Measurements from ENCODE around the gene JOSD2.
"Not testable (repeated sequence)": the region's sequence is repeated elsewhere in the genome, so short reads cannot be mapped to it uniquely, and the experiment has no call there.

The JOSD2 gene

DNA sequence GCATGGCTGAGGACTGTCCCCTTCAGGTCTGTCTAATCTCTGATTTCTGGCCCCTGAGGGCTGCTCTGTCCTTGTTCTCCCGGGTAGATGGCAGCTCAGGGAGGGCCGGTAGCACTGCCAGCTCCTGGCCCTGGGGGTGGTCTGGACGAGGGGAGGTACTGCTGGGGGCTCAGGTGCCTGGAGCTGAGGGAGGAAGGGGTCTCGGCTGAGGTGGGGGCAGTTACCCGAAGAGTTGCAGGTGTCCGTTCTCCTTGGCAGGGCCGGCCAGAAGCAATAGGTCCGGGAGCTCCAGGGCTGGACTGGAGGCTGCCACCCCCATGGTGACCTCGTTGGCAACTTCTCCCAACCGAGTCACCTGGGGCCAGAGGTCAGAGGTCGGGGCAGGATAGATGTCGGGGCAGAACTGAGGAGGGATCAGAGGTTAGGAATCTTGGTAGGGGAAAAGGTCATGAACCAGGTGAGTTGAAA is 35.9 kb downstream of the JOSD2 start:
- no peak for DNase-seq

DNA sequence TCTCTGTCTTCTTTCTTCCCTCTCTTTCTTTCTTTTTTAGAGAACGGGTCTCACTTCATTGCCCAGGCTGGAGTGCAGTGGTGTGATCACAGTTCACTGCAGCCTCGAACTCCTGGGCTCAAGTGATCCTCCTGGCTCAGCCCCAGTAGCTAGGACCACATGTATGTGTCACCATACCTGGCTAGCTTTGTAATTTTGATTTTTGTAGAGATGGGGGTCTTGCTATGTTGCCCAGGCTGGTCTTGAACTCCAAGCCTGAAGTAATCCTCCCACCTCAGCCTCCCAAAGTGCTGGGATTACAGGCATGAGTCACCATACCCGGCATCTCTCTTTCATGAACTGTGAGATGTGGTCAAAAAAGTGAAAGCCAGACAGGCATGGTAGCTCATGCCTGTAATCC is 37.7 kb downstream of the JOSD2 start:
- not testable (repeated sequence) for DNase-seq

DNA sequence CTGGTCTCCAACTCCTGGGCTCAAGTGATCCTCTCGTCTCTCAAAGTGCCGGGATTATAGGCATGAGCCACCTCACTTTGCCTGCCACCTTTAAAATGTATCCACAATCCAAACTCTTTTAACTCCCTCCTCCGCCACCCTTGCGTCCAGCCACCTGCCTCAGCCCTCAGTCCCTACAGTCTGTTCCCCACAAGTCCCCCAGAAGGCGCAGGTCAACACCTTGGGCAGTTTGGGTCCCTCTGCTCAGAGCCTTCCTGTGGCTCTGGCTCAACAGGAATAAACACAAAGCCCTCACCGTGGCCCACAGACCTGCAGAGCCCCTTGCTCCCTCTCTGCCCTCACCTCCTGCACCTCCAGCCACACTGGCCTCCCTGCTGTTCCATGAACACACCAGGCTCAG is 42.2 kb downstream of the JOSD2 start:
- no peak for DNase-seq

DNA sequence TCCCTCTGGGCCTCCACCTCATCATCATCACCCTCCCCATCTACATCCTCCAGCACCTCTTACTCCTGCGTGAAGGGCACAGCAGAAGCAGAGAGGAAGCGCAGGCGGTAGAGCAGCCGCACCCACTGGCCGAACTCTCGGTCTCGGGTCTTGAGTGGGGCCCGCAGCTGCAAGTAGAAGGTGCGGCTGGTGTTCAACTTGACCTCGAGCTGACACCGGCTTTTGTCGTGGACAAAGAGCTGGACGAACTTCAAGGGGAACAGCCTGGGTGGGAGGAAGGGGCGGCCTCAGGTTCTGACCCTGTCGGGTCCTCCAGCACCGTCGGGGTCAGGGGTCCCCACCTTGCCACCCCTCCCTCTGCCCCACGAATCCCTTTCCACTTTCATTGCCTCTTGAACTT is 43.4 kb downstream of the JOSD2 start:
- DNase-seq = no peak

DNA sequence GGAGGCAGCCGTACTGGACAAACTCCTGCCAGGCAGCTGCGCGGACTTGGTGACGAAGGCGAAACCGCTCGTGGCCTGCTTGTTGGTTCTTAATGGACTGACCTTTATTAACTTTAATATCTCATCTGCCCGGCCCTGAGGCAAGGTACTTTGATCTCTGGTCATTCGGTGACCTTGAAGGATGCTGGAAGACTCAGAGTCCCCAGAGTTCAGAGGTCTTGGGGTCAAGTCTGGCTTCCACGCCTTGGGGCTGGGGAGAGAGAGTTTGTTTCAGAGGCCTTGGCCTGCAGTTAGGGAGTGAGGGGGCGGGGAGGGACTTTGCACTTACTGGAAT is 44.3 kb downstream of the JOSD2 start:
- no peak for DNase-seq

DNA sequence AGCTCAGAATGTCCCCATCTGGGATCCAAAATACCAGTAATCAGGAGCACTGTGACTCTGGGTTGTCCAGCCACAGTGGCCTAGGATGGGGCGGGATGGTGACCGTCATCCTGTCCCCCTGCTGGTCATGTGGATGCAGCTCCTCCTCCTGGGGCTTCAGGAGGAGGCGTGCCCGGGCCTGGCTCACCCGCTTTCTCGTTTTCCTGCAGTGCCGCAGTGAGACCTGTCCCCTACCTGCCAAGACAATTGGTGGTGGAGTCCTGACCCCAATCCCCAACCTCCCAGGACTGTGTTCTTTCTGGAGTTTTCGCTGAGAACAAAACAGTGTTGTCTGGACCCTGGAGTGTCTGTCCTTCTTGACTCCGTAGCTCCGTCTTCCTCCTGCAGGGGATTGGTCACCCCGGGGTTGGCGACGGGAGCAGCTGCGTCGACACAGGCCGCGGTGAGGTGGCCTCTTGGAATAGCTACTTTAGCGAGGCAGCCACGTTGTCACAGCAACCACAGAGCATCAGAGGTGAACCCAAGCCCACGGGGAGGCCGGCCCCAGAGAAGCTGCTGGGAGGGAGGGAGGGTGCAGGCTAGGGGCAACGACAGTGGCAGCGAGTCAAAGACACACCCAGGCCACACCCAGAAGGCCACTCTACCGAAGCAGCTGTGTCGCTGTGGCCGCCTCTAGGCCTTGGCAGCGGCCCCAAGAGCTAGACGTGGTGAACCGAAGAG is 44.8 kb downstream of the JOSD2 start:
- DNase-seq = peak; percentile 88

DNA sequence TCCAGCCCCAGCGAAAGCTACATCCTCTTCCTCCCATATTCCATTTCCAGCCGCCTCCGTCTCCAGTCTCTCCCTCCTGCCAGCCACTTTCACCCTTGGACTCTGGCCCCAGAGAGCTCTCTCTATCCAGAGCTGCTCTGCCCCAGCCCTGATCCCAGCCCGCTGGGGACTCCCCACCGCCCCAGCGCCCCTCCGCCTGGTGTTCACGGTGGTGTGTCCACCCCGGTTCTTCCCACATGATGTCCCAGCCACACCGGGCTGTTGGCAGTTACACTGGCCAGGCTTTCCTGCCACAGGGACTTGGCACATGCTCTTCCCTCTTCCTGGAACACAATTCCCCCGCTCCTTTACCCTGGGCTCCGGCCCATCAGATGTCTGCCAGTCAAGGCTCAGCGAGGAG is 46.0 kb downstream of the JOSD2 start:
- DNase-seq = no peak

DNA sequence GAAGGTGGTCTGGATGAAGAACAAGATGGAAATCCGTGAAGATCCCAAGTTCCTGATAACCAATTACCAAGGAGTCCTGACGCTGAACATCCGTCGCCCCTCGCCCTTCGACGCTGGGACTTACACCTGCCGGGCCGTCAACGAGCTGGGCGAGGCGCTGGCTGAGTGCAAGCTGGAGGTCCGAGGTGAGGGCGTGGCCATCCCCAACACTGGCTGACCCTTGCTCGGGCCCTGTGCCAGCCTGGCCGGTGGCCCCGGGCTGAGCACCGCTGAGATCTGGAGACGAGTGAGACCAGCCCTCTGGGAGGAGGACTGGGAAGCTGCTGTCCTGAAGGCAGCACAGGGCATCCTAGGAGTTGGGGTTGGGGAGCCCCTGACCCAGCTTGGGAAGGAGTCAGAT is 46.6 kb downstream of the JOSD2 start:
- no peak for DNase-seq

DNA sequence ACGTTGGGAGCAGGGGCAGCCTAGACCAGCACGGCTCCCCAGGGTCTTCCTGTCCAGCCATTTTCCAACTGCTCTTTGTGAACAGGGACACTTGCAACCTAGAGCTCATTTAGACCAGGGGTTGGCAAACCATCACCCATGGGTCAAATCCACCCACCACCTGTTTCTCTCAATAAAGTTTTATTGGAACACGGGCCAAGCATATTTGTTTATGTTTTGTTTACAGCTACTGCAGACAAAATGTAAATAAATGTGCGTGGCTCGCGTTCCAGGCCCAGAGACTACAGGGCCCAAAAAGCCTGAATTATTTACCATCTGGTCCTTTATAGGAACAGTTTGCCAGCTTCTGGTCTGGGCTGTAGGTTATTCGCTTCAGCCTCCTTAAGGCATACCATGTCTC is 48.0 kb downstream of the JOSD2 start:
- no peak for DNase-seq

DNA sequence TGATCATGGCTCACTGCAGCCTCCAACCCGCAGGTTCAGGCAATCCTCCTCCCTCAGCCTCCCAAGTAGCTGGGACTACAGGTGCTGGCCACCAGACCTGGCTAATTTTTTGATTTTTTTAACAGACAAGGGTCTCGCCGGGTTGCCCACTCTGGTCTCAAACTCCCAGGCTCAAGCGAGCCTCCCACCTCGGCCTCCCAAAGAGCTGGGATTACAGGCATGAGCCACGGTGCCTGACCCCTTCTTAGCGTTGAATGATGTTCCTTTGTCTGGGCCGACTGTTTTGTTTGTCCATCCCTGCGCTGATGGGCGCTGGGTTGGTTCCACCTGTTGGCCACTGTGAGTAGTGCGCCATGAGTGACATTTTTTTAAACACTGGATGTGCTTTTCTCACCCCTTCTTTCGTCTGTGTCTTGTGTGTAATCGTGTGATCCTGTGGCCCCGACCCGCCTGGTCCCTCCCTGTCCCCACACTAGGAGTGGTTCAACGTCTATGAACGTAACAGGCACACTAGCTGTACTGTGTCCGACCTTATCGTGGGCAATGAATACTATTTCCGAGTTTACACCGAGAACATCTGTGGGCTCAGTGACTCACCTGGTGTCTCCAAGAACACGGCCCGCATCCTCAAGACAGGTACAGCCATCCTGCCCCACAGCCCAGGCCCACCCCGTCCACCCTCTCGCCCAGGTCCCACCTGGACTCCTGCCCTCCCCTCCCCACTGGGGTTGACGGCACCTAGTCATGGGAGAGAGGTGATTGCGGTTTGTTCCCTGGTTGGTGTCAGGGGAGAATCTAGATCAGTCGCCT is 49.7 kb downstream of the JOSD2 start:
- DNase-seq = peak; percentile 85

DNA sequence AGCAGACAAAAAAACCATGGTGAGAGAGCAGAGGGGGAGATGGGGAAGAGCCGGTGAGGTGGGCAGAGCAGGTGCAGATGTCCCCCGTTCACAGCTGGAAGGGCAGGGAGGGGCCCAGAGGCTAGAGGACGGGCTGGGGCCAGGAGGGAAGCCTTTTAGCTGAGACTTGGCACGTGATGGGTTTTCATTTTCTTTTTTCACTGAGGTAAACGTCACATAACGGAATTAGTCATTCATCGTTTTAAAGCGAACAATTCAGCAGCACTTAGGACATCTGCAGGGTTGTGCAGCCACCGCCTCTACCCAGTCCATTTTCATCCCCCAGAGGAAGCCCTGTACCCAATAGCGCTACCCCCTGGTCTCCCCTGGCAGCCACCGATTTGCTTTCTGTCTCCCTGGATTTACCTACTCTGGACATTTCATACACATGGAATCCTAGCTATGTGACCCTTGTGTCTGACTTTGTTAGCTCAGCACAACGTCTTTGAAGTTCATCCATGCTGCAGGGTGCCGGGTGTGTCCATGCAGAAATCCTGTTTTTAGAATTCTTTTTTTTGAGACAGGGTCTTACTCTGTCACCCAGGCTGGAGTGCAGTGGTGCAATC is 50.7 kb downstream of the JOSD2 start:
- no peak for DNase-seq

DNA sequence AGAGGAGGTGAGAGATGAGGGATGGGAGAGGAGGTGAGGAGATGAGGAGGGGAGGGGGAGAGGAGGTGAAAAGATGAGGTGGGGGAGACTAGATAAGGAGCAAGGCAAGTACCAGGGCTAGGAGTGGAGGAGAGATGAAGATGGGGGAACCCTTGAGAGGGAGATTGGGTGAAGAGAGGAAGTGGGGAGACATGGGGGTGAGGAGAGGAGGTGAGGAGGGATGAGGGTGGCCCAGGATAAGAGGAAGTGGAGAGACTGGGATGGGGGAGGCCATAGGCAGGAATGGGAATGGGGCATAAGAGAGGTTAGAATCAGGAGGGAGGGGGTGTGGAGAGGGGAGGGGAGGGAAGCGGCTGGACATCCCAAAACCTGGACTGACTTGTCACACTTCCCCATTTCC is 51.4 kb downstream of the JOSD2 start:
- no peak for DNase-seq

DNA sequence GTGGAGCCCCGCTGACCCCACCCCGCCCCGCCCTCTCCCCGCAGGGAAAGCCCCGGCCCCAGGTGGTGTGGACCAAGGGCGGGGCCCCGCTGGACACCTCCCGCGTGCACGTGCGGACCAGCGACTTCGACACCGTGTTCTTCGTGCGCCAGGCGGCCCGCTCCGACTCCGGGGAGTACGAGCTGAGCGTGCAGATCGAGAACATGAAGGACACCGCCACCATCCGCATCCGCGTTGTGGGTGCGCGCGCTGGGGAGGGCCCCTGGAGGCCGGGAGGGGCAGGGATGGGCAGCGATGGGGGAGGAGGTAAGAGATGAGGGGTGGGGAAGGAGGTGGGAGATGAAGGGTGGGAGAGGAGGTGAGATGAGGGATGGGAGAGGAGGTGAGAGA is 51.9 kb downstream of the JOSD2 start:
- no peak for DNase-seq

DNA sequence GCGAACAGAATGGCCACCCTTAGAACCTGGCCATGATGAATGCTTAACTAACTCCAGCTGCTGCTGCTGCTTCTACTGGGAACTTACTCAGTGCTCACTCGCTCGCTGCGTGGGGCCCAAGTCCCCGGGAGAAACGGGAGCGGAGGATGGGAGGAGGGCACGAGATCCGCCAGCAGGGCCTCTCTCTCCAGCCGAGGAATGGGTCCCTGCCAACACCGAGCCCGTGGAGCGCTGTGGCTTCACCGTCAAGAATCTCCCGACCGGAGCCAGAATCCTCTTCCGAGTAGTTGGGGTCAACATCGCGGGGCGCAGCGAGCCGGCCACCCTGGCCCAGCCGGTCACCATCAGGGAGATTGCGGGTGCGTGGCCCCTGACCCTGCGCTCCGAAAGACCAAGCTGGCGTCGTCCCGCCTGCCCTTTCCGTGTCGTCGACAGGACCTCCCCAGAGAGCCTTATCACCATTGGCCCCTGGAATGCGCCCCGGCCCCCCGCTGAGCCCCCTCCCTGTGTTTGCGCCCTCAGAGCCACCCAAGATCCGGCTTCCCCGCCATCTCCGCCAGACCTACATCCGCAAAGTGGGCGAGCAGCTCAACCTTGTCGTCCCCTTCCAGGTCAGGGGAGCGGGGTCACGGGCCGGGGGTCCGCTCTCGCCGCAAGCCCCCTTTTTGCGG is 52.5 kb downstream of the JOSD2 start:
- DNase-seq = no peak

DNA sequence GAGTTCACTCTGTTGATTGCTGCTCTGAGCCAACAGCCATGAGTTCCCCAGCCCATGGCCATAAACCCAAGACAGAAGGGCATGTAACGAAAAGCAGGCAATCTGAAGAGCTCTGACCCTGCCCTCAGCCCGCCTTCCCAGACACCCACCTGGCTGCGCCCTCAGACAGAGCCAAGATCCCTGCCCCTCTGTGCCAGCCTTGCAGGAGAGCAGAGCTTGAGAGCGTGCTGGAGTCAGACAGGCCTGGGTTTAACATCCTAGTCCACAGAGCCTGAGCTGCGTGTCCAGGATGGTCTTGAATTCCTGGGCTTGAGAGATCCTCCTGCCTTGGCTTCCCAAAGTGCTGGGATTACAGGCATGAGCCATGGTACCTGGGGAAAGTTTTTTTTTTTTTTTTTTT is 53.7 kb downstream of the JOSD2 start:
- DNase-seq = no peak
